Suprapubic skin (tissue), 4 donors: Measurements from ENCODE around the gene NDRG4.

ENCODE experiments used
- EP300 ChIP-seq: sonication (generic); formaldehyde crosslinking; IDR thresholded peaks from one replicate; pipeline ENCODE4 v1.6.1; 2017; ENCODE audit warnings: antibody characterized with exemption
- POLR2A ChIP-seq, 2 donors: fragments of 450-650 bp; IDR thresholded peaks; one replicate each; pipeline ENCODE4 v1.6.1; 2017; ENCODE audit warnings: antibody characterized with exemption in 2 of 2, mild to moderate bottlenecking in 2 of 2, moderate library complexity in 2 of 2
- POLR2AphosphoS5 ChIP-seq, 3 donors: sonication (generic); formaldehyde crosslinking; IDR thresholded peaks; one replicate each; pipeline ENCODE4 v1.6.1; 2017; ENCODE audit warnings: antibody characterized with exemption in 3 of 3
- TF ChIP-seq, protein P1 (sequence below), 2 donors: fragments of 200-600 bp in 1 of 2; fragments of 450-650 bp in 1 of 2; sonication (generic) in 1 of 2; IDR thresholded peaks; one replicate each; pipeline ENCODE4 v1.5.1; 2016 to 2019; ENCODE audit warnings: antibody characterized with exemption in 2 of 2, mild to moderate bottlenecking in 1 of 2, moderate library complexity in 1 of 2

DNA sequence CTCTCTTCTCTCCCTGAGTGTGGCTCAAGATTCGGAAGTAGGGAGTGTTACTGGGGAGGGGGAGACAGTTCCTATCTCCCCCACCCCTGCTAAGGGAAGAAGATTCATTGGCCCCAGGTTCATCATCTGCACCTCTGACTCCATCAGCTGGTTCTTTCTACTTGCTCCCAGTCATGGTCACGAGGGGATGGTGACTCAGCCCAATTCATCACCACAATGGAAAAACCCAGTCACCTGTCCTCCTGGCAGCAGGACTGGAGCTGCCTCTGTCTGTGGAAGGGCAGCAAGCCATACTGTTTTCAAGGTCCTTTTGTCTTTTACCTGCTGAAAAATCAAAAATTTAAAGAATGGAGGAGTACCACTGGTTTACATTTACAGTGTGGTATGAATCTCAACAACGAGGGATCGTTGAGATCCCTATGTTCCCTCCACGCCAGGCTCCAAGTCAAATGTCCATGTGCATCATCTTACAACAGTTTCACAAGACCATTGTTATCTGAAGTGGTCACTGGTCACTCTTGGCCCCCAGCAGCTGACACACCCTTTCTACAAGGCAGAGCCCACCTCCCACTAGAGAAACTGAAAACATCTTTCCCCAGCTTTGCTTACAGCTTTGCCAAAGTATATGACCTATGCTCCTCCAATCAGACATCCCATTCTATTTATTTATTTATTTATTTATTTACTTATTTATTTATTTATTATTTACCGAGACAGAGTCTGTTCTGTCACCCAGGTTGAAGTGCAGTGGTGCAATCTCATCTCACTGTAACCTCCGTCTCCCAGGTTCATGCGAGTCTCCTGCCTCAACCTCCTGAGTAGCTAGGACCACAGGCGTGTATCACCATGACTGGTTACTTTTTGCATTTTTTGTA lies 40.4 kb upstream of the NDRG4 start:
- TF ChIP-seq, protein P1, sequence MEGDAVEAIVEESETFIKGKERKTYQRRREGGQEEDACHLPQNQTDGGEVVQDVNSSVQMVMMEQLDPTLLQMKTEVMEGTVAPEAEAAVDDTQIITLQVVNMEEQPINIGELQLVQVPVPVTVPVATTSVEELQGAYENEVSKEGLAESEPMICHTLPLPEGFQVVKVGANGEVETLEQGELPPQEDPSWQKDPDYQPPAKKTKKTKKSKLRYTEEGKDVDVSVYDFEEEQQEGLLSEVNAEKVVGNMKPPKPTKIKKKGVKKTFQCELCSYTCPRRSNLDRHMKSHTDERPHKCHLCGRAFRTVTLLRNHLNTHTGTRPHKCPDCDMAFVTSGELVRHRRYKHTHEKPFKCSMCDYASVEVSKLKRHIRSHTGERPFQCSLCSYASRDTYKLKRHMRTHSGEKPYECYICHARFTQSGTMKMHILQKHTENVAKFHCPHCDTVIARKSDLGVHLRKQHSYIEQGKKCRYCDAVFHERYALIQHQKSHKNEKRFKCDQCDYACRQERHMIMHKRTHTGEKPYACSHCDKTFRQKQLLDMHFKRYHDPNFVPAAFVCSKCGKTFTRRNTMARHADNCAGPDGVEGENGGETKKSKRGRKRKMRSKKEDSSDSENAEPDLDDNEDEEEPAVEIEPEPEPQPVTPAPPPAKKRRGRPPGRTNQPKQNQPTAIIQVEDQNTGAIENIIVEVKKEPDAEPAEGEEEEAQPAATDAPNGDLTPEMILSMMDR (IDR thresholded peaks at IDR 0.05), result no peak
- TF ChIP-seq POLR2A (IDR thresholded peaks at IDR 0.05) (no peak), POLR2AphosphoS5 (IDR thresholded peaks at IDR 0.05) (no peak), EP300 (no peak)
